ENCODE results near the gene PSMG4. TPM values are rescaled to one million over a fixed set of nuclear protein-coding genes. Genes with fewer than 3 reads are reported as not detected.

Gene PSMG4
- total RNA-seq, 1 experiment from 2014 or later, result 20.9 TPM

DNA sequence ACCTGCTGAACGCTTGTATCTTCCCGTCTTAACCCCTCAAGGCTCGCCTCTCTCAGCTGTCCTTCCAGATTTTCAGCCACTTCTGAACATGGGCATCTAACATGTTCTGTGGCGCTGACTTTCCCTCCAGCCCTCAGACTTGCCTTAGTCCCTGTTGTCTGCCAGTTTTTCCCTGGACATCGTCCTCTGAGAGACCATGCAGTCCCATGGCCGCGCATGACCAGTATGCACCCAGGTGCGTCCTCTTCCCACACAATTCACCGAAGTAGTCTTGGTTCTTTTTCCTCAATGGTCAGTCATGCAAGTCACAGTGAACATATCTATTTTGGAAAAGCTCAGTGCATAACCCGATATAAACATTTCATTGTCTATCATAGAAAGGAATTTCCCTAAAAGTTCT is 40.5 kb upstream of the PSMG4 start:
- no peaks in the 10 kb centered on the region for H3K27me3 ChIP-seq (replicated peaks; ENCODE audit: control insufficient read depth, insufficient read depth, low read length)
- no peaks in the 10 kb centered on the region for H3K4me1 ChIP-seq
- DNase-seq, result no peak
- H3K4me1 Mint-ChIP-seq (ENCODE audit: low read depth, unreplicated experiment), result peaks cover 6% of the 10 kb centered on the region
- no peaks in the 10 kb centered on the region for H3K36me3 Mint-ChIP-seq (ENCODE audit: insufficient read depth, unreplicated experiment)
- H3K9me3 Mint-ChIP-seq (ENCODE audit: unreplicated experiment), result peaks cover 9% of the 10 kb centered on the region
- H3K27me3 Mint-ChIP-seq (ENCODE audit: insufficient read depth, unreplicated experiment), result peaks cover 11% of the 10 kb centered on the region
- no peaks in the 10 kb centered on the region for H3K36me3 ChIP-seq (ENCODE audit: control insufficient read depth, insufficient read depth, low read length)
- no peak for TF ChIP-seq CTCF (IDR thresholded peaks at IDR 0.05; ENCODE audit: insufficient read depth in 1 of 2, low read depth in 1 of 2, low read length in 1 of 2, severe bottlenecking in 1 of 2, unreplicated experiment in 1 of 2)
- ChIA-PET CTCF (no interaction called here), POLR2A (no interaction called here)
- H3K4me3 Mint-ChIP-seq (ENCODE audit: unreplicated experiment), result no peak overlapping the region
- no peak overlapping the region for H3K27ac Mint-ChIP-seq (ENCODE audit: unreplicated experiment)
- H3K4me3 ChIP-seq (ENCODE audit: low read depth, low read length), result no peak overlapping the region
- BruUV-seq (replicated peaks), result no TSS peak
- no peaks in the 10 kb centered on the region for H3K9me3 ChIP-seq
- intact Hi-C loops (cut with micrococcal nuclease; ENCODE audit: unreplicated experiment), result no loop called here

- no peak overlapping the region for H3K4me3 Mint-ChIP-seq (ENCODE audit: unreplicated experiment)
- Histone ChIP-seq H3K9me3 (no peaks in the 10 kb centered on the region), H3K27me3 (replicated peaks; ENCODE audit: control insufficient read depth, insufficient read depth, low read length) (no peaks in the 10 kb centered on the region), H3K4me3 (ENCODE audit: low read depth, low read length) (no peak overlapping the region), H3K36me3 (ENCODE audit: control insufficient read depth, insufficient read depth, low read length) (no peaks in the 10 kb centered on the region), H3K4me1 (no peaks in the 10 kb centered on the region)
- no peak for TF ChIP-seq CTCF (IDR thresholded peaks at IDR 0.05; ENCODE audit: insufficient read depth in 1 of 2, low read depth in 1 of 2, low read length in 1 of 2, severe bottlenecking in 1 of 2, unreplicated experiment in 1 of 2)
- intact Hi-C loops (cut with micrococcal nuclease; ENCODE audit: unreplicated experiment), result no loop called here
- peaks cover 9% of the 10 kb centered on the region for H3K9me3 Mint-ChIP-seq (ENCODE audit: unreplicated experiment)
- H3K4me1 Mint-ChIP-seq (ENCODE audit: low read depth, unreplicated experiment), result peaks cover 6% of the 10 kb centered on the region
- BruUV-seq (replicated peaks), result no TSS peak
- H3K27ac Mint-ChIP-seq (ENCODE audit: unreplicated experiment), result no peak overlapping the region
- POLR2A ChIA-PET, result no interaction called here
- peaks cover 11% of the 10 kb centered on the region for H3K27me3 Mint-ChIP-seq (ENCODE audit: insufficient read depth, unreplicated experiment)
- H3K36me3 Mint-ChIP-seq (ENCODE audit: insufficient read depth, unreplicated experiment), result peaks cover 15% of the 10 kb centered on the region
- CTCF ChIA-PET, result no interaction called here
- no peak for DNase-seq
Observed at GRCh38 chr6:3220366-3220765, 38.4 kb upstream of the PSMG4 start.

DNA sequence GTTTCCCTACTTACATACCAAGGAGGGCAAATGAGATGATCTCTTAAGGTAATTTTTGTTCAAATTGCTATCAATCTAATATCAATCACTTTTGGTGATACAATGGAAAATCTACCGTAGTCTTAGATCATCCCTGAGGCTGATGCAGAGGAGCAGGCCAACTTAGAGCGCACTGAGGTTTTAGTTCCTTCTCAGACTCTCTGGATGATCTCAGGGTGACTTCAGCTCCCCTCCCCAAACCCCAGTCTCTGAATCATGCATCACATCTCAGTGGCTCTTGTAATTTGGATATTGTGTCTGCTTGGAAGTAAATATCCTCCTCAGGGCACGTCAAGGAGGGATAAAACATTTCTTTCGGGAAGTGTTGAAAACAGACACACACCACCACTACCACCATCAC is 37.2 kb upstream of the PSMG4 start:
- intact Hi-C loops (cut with micrococcal nuclease; ENCODE audit: unreplicated experiment), result no loop called here
- TF ChIP-seq CTCF (IDR thresholded peaks at IDR 0.05; ENCODE audit: insufficient read depth in 1 of 2, low read depth in 1 of 2, low read length in 1 of 2, severe bottlenecking in 1 of 2, unreplicated experiment in 1 of 2), result no peak
- peaks cover 26% of the 10 kb centered on the region for H3K36me3 Mint-ChIP-seq (ENCODE audit: insufficient read depth, unreplicated experiment)
- no peak overlapping the region for H3K4me3 Mint-ChIP-seq (ENCODE audit: unreplicated experiment)
- H3K9me3 Mint-ChIP-seq (ENCODE audit: unreplicated experiment), result peaks cover 9% of the 10 kb centered on the region
- ChIA-PET CTCF (no interaction called here), POLR2A (no interaction called here)
- BruUV-seq (replicated peaks), result no TSS peak
- H3K4me1 Mint-ChIP-seq (ENCODE audit: low read depth, unreplicated experiment), result peaks cover 6% of the 10 kb centered on the region
- Histone ChIP-seq H3K9me3 (no peaks in the 10 kb centered on the region), H3K4me3 (ENCODE audit: low read depth, low read length) (no peak overlapping the region), H3K27me3 (replicated peaks; ENCODE audit: control insufficient read depth, insufficient read depth, low read length) (no peaks in the 10 kb centered on the region), H3K36me3 (ENCODE audit: control insufficient read depth, insufficient read depth, low read length) (no peaks in the 10 kb centered on the region), H3K4me1 (peaks cover 9% of the 10 kb centered on the region)
- no peak overlapping the region for H3K27ac Mint-ChIP-seq (ENCODE audit: unreplicated experiment)
- peaks cover 11% of the 10 kb centered on the region for H3K27me3 Mint-ChIP-seq (ENCODE audit: insufficient read depth, unreplicated experiment)
- no peak for DNase-seq
